HG03558 (cell line): ENCODE data around the gene IL3RA.
"Not testable (repeated sequence)": the region's sequence is repeated elsewhere in the genome, so short reads cannot be mapped to it uniquely, and the experiment has no call there.

Source experiments
- ATAC-seq: cut with Tn5 transposase; IDR thresholded peaks from one replicate; pipeline ENCODE4 v1.9.1; 2021; ENCODE audit warnings: moderate number of reproducible peaks; ENCODE audit not compliant: unreplicated experiment; ENCODE audit errors: extremely low read depth

The IL3RA gene

DNA sequence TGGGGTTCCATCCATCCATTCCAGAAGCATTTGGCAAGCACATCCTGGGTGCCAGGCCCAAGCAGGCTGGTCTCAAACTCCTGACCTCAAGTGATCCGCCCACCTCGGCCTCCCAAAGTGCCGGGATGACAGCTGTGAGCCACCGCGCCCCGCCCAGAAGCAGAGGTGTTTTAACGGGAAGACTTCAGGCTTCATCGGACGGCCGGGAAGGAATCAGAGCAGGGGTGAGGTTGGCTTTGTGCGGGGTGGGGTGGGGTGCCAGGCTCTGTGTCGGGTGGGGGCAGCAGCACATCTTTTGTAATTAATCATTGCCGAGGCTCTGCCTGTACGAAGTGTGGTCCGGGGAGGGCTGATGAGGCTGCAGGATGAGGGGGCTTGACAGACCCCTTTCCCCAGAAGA, 60.4 kb downstream of the IL3RA start:
- no peak for ATAC-seq

DNA sequence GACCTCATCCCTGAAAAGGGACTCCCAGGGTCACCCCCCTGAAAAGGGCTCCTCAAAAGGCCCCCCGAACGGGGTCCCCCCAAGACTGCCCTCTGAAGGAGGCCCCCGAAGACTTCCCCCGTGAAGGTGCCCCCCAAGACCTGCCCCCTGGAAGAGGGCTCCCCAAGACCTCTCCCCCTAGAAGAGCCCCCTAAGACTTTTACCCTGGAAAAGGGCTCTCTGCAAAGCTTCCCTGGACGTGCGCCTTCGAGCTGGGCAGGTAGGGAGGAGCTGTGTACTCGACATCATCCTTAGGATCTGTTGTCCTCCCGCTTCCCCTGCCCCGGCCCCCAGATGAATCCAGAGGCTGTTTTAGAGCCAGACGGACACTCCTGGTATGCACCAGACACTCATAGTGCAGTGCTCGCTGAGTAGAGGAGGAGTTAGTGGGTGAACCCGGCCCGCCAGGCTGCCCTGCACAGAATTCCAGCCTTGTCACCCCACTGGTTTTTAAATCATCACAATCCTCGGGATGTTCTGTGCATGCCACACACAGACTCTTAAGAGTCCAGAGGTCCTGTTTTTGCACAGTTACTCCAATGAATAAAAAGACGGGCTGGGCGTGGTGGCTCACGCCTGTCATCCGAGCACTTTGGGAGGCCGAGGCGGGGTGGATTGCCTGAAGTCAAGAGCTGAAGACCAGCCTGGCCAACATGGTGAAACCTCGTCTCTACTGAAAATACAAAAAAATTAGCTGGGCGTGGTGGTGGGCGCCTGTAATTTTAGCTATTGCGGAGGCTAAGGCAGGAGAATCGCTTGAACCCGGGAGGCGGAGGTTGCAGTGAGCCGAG, 61.1 kb downstream of the IL3RA start:
- ATAC-seq = no peak

- no peak for ATAC-seq
These were observed 62.1 kb downstream of the IL3RA start for GRCh38 chrX:1398431-1399340.

GRCh38 chrX:1400049-1400448, 63.5 kb downstream of the IL3RA start:
- ATAC-seq = no peak

GRCh38 chrX:1400742-1401471, 64.3 kb downstream of the IL3RA start:
- ATAC-seq = no peak

- ATAC-seq = no peak
These were observed 65.2 kb downstream of the IL3RA start for GRCh38 chrX:1401611-1402430.

- no peak for ATAC-seq
These were observed 66.6 kb downstream of the IL3RA start for GRCh38 chrX:1403228-1403627.

DNA sequence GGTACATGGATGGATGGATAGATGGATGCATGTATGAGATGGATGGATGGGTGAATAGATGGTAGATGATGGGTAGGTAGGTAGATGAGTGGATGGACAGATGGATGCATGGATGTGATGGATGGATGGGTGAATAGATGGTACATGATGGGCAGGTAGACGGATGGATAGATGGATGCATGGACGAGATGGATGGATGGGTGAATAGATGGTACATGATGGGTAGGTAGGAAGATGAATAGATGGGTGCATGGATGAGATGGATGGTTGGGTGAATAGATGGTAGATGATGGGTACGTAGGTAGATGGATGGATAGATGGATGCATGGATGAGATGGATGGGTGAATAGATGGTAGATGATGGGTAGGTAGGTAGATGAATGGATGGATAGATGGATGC, 67.3 kb downstream of the IL3RA start:
- ATAC-seq = not testable (repeated sequence)

GRCh38 chrX:1405769-1406168, 69.2 kb downstream of the IL3RA start:
- ATAC-seq = not testable (repeated sequence)

GRCh38 chrX:1407035-1407434, 70.5 kb downstream of the IL3RA start:
- ATAC-seq = no peak

GRCh38 chrX:1411326-1411725, 74.7 kb downstream of the IL3RA start:
- ATAC-seq = no peak

DNA sequence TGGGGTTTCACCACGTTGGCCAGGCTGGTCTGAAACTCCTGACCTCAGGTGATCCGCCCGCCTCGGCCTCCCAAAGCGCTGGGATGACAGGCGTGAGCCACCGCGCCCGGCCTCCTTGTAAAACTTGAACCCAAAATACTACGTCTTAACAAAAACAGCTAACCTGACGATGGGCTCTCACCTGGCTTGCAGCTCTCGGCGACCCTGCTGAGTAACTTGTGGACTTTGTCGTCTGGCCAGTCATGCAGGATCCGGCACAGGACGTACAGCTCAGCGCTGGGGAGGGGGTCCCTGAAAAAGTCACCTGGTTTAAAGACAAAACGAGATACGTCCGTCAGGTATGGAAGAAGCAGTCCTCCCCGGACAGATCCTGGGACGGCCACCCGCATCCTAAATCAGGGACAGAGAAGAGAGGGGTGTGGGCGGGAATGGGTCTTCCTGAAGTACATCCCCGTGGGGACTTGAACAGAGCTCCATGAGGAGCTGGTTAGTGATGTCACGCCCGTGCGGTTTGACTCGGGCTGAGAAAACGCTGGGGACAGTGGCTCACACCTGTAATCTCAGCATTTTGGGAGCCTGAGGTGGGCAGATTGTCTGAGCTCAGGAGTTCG, 76.1 kb downstream of the IL3RA start:
- no peak for ATAC-seq

DNA sequence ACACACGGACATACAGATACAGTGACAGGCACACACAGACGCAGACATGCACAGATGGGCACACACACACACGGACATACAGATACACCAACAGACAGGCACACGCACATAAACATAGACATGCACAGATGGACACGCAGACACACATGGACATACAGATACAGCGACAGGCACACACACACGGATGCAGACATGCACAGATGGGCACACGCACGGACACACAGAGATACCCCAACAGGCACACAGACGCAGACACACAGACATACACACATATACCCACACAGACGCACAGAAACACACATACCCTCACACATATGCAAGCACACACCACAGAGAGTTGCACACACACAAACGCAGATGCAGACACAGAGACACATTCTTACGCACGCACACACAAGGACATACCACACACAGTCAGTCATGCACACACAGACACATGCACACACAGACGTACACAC, 79.8 kb downstream of the IL3RA start:
- ATAC-seq = no peak

GRCh38 chrX:1416965-1417760, 80.6 kb downstream of the IL3RA start:
- no peak for ATAC-seq

- no peak for ATAC-seq
These were observed 81.6 kb downstream of the IL3RA start for GRCh38 chrX:1417921-1418771.

DNA sequence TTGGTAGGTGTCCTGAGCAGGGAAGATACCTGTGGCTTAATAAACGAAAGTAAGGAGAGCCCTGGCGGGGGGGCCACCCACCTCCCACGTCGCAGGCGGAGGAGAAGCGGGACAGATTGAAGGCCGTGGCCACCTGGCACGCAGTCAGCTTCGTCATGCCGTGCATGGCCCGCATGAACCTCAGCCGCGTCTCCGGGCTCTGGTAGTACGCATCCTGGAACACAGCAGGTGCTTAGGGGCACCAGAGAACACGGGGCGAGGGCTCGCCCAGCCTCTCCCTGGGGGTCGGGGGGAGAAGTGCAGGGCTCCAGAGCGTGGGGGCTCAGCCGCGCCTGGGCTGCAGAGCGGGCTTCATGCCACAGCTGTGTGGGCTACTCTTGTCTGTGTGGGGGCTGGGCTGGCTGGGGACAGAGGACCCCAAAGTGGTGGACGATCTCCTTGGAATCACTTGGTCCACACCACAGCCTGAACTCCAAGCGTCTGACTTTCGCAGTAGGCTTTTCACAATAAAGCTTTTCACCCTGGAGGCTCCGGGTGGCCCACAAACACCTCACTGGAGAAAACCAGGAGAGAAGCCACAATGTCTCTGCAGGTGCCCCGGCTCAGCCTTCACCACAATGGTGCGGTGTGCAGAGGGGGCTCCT, 82.4 kb downstream of the IL3RA start:
- no peak for ATAC-seq
